B cell (primary cell): ENCODE results near the gene TMEFF1. TPM values are rescaled to one million over a fixed set of nuclear protein-coding genes. Genes with fewer than 3 reads are reported as not detected.

ENCODE experiments used
- ATAC-seq: fragments of 200-7000 bp; cut with Tn5 transposase; one replicate; pipeline ENCODE4 v1.10.0; 2021; ENCODE audit warnings: low read depth, mild to moderate bottlenecking, moderate number of reproducible peaks, moderate library complexity
- CTCF ChIA-PET: fragments of 350-600 bp; sonication (Branson Sonifier 250); formaldehyde crosslinking; loops from one replicate; lab custom pipeline; 2021; ENCODE audit warnings: antibody characterized with exemption, inconsistent platforms; lab: Charles Lee
- POLR2A ChIA-PET: fragments of 350-600 bp; sonication (Branson Sonifier 250); formaldehyde crosslinking; loops from one replicate; lab custom pipeline; 2021; ENCODE audit warnings: antibody characterized with exemption; lab: Charles Lee
- DNase-seq: peaks from one replicate; pipeline ENCODE4 v3.0.0; 2013
- H2AFZ ChIP-seq: 2 replicates; pipeline ENCODE4 v1.6.1; 2012; ENCODE audit warnings: mild to moderate bottlenecking, low read depth, low read length; ENCODE audit not compliant: insufficient read depth, poor library complexity, severe bottlenecking
- H3K27ac ChIP-seq, 2 donors: 1 replicate in 1 of 2; 2 replicates in 1 of 2; pipeline ENCODE4 v1.5.1; 2012 to 2013; ENCODE audit warnings: low read length in 2 of 2, mild to moderate bottlenecking in 2 of 2, moderate library complexity in 1 of 2
- H3K27me3 ChIP-seq, 4 experiments: fragments of 200-600 bp in 1 of 4; sonication (generic) in 1 of 4; replicated peaks in 1 of 4; 1 replicate in 2 of 4; 2 replicates in 2 of 4; pipeline versions ENCODE4 v1.6.1 to v1.7.0; 2013 to 2016; ENCODE audit warnings: low read length in 3 of 4, mild to moderate bottlenecking in 2 of 4, mixed read lengths in 1 of 4, moderate library complexity in 1 of 4; ENCODE audit not compliant: insufficient read depth in 4 of 4, control insufficient read depth in 3 of 4; ENCODE audit errors: control extremely low read depth in 1 of 4
- H3K36me3 ChIP-seq, 2 experiments: replicated peaks in 1 of 2; 1 replicate in 1 of 2; 2 replicates in 1 of 2; pipeline versions ENCODE4 v1.6.1 to v1.7.1; 2013; ENCODE audit warnings: low read length in 1 of 2; ENCODE audit not compliant: insufficient read depth in 2 of 2, control insufficient read depth in 1 of 2; ENCODE audit errors: control extremely low read depth in 1 of 2, extremely low read depth in 1 of 2
- H3K4me1 ChIP-seq, 2 donors: fragments of 200-600 bp in 1 of 2; sonication (generic) in 1 of 2; 1 replicate in 1 of 2; 2 replicates in 1 of 2; pipeline versions ENCODE4 v1.5.1 to v1.6.1; 2013 to 2017; ENCODE audit warnings: low read length in 2 of 2; ENCODE audit not compliant: control insufficient read depth in 2 of 2, insufficient read depth in 2 of 2
- H3K4me2 ChIP-seq: replicated peaks from 2 replicates; pipeline ENCODE3; 2012; ENCODE audit warnings: mild to moderate bottlenecking, low read depth, low read length; ENCODE audit not compliant: poor library complexity, severe bottlenecking
- H3K4me3 ChIP-seq, 5 experiments: fragments of 200-600 bp in 1 of 5; sonication (generic) in 1 of 5; 1 replicate in 3 of 5; 2 replicates in 2 of 5; pipeline versions ENCODE4 v1.5.1 to v1.7.0; 2011 to 2016; ENCODE audit warnings: low read length in 4 of 5, mild to moderate bottlenecking in 4 of 5, low read depth in 2 of 5, control low read depth in 1 of 5, moderate library complexity in 1 of 5; ENCODE audit not compliant: insufficient read depth in 1 of 5; ENCODE audit errors: control extremely low read depth in 1 of 5, extremely low read depth in 1 of 5
- H3K79me2 ChIP-seq: fragments of 200-600 bp; sonication (generic); one replicate; pipeline ENCODE4 v1.6.0; 2016; ENCODE audit warnings: low read length; ENCODE audit not compliant: control insufficient read depth, insufficient read depth
- H3K9ac ChIP-seq: fragments of 200-600 bp; sonication (generic); 2 replicates; pipeline ENCODE4 v1.6.1; 2017; ENCODE audit warnings: mild to moderate bottlenecking, low read length, moderate library complexity
- H3K9me3 ChIP-seq, 3 donors: one replicate each; pipeline versions ENCODE4 v1.6.1 to v1.7.1; 2013; ENCODE audit warnings: low read length in 2 of 3; ENCODE audit not compliant: control insufficient read depth in 2 of 3, insufficient read depth in 1 of 3; ENCODE audit errors: control extremely low read depth in 1 of 3
- H4K20me1 ChIP-seq: 2 replicates; pipeline ENCODE4 v1.6.0; 2012; ENCODE audit warnings: mild to moderate bottlenecking, low read length; ENCODE audit not compliant: insufficient read depth, control insufficient read depth, poor library complexity, severe bottlenecking
- H3K27ac Mint-ChIP-seq: one replicate; pipeline ENCODE4 v1.8.0; 2021; ENCODE audit warnings: mixed read lengths
- H3K27me3 Mint-ChIP-seq: one replicate; pipeline ENCODE4 v1.8.0; 2021; ENCODE audit warnings: mixed read lengths
- H3K4me1 Mint-ChIP-seq: one replicate; pipeline ENCODE4 v1.8.0; 2021; ENCODE audit warnings: mixed read lengths
- H3K4me3 Mint-ChIP-seq: one replicate; pipeline ENCODE4 v1.8.0; 2021; ENCODE audit warnings: mixed read lengths
- H3K9me3 Mint-ChIP-seq: one replicate; pipeline ENCODE4 v1.8.0; 2022; ENCODE audit warnings: mixed read lengths; ENCODE audit not compliant: insufficient read depth
- EZH2 ChIP-seq: IDR thresholded peaks from 2 replicates; pipeline ENCODE4 v1.6.1; 2012; ENCODE audit warnings: borderline replicate concordance, low read depth, mild to moderate bottlenecking, moderate library complexity, low read length; ENCODE audit not compliant: insufficient read depth, poor library complexity, severe bottlenecking
- WGBS: methylation state at CpG from one replicate; pipeline ENCODE4 v1.1.5; 2013; ENCODE audit warnings: missing lambda C conversion rate; ENCODE audit not compliant: insufficient coverage; 5-methylcytosine and 5-hydroxymethylcytosine counted together
- intact Hi-C: fragments of 100-400 bp; cut with micrococcal nuclease; formaldehyde crosslinking; loops from one replicate; pipeline ENCODE4 v1.10.0; 2022
- polyA plus RNA-seq: library from polyadenylated mRNA; depleted of rRNA; stranded (reverse); fragments of >200 nt; gene quantifications from 2 replicates; pipeline ENCODE4 v1.2.3, GENCODE V29; 2012
- total RNA-seq, 2 donors: library from RNA; stranded (reverse); fragments of 120-200 nt in 1 of 2; gene quantifications; 1 replicate in 1 of 2; 2 replicates in 1 of 2; pipeline versions ENCODE4 v1.2.3 to v1.2.4, GENCODE V29; 2013 to 2022
- TF ChIP-seq, protein P1 (sequence below): fragments of 200-600 bp; IDR thresholded peaks from one replicate; pipeline ENCODE4 v1.8.0; 2022; ENCODE audit warnings: antibody characterized with exemption, mild to moderate bottlenecking

The TMEFF1 gene
- total and polyA plus RNA-seq, 2 donors (not counting 1 experiment from before 2014, with no cell fraction given): not detected

- H3K36me3 ChIP-seq: no peaks in the 10 kb centered on the region
- Mint-ChIP-seq H3K27ac (no peak overlapping the region), H3K9me3 (no peaks in the 10 kb centered on the region), H3K4me1 (no peaks in the 10 kb centered on the region), H3K4me3 (no peak overlapping the region), H3K27me3 (no peaks in the 10 kb centered on the region)
- ChIA-PET POLR2A (no interaction called here), CTCF (no interaction called here)
- ATAC-seq (no peak), DNase-seq (no peak)
- intact Hi-C loops: no loop called here
- WGBS: no CpG with 5 or more reads among the region's 1 CpG
- no peak overlapping the region for H3K27ac ChIP-seq
- no peak overlapping the region for H3K9ac ChIP-seq
- no peak overlapping the region for H2AFZ ChIP-seq
- H3K4me2 ChIP-seq: no peak overlapping the region
- no peaks in the 10 kb centered on the region for H3K9me3 ChIP-seq
- H3K27me3 ChIP-seq: no peaks in the 10 kb centered on the region
- H3K4me1 ChIP-seq: no peaks in the 10 kb centered on the region
- no peaks in the 10 kb centered on the region for H4K20me1 ChIP-seq
- H3K79me2 ChIP-seq: no peaks in the 10 kb centered on the region
- TF ChIP-seq, protein P1, sequence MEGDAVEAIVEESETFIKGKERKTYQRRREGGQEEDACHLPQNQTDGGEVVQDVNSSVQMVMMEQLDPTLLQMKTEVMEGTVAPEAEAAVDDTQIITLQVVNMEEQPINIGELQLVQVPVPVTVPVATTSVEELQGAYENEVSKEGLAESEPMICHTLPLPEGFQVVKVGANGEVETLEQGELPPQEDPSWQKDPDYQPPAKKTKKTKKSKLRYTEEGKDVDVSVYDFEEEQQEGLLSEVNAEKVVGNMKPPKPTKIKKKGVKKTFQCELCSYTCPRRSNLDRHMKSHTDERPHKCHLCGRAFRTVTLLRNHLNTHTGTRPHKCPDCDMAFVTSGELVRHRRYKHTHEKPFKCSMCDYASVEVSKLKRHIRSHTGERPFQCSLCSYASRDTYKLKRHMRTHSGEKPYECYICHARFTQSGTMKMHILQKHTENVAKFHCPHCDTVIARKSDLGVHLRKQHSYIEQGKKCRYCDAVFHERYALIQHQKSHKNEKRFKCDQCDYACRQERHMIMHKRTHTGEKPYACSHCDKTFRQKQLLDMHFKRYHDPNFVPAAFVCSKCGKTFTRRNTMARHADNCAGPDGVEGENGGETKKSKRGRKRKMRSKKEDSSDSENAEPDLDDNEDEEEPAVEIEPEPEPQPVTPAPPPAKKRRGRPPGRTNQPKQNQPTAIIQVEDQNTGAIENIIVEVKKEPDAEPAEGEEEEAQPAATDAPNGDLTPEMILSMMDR: no peak
- TF ChIP-seq EZH2: no peak
- no peak overlapping the region for H3K4me3 ChIP-seq
These were observed 38.3 kb downstream of the TMEFF1 start for GRCh38 chr9:100511205-100511604.

- H3K27ac Mint-ChIP-seq: no peak overlapping the region
- intact Hi-C loops: no loop called here
- ATAC-seq: no peak
- POLR2A ChIA-PET: no interaction called here
- Histone ChIP-seq H3K79me2 (no peaks in the 10 kb centered on the region), H3K36me3 (no peaks in the 10 kb centered on the region), H3K4me2 (no peak overlapping the region), H3K27ac (no peak overlapping the region), H4K20me1 (no peaks in the 10 kb centered on the region), H3K9ac (no peak overlapping the region), H3K4me1 (no peaks in the 10 kb centered on the region), H2AFZ (no peak overlapping the region), H3K27me3 (no peaks in the 10 kb centered on the region), H3K9me3 (no peaks in the 10 kb centered on the region), H3K4me3 (no peak overlapping the region)
- CTCF ChIA-PET: no interaction called here
- TF ChIP-seq, protein P1: no peak
- no peak for TF ChIP-seq EZH2
- no peaks in the 10 kb centered on the region for H3K9me3 Mint-ChIP-seq
- no peaks in the 10 kb centered on the region for H3K4me1 Mint-ChIP-seq
- no peaks in the 10 kb centered on the region for H3K27me3 Mint-ChIP-seq
- DNase-seq: no peak
- no peak overlapping the region for H3K4me3 Mint-ChIP-seq
- 80% methylated on average over 3 of the region's 6 CpGs for WGBS
These were observed 42.9 kb downstream of the TMEFF1 start for GRCh38 chr9:100515578-100516494.
